Hematopoietic multipotent progenitor cell treated with erythropoietin and hydrocortisone succinate and interleukin-3 and kit ligand, for 6 days (in vitro differentiated cells): Measurements from ENCODE around the gene POTEM.
"Not testable (repeated sequence)": the region's sequence is repeated elsewhere in the genome, so short reads cannot be mapped to it uniquely, and the experiment has no call there.

ENCODE experiments used
- DNase-seq: peaks from one replicate; pipeline ENCODE4 v3.0.0-alpha.2; 2015

The POTEM gene

GRCh38 chr14:19038060-19038664 lies 70.9 kb downstream of the POTEM start:
- not testable (repeated sequence) for DNase-seq

GRCh38 chr14:19038785-19039184 lies 71.6 kb downstream of the POTEM start:
- not testable (repeated sequence) for DNase-seq

- DNase-seq = not testable (repeated sequence)
These were observed 76.2 kb downstream of the POTEM start for GRCh38 chr14:19043384-19043783.
